Activated CD4-positive, alpha-beta T cell treated with anti-CD3 and anti-CD28 coated beads for 1 hour (primary cell): ENCODE results near the gene HMBS.
"Not testable (repeated sequence)": the region's sequence is repeated elsewhere in the genome, so short reads cannot be mapped to it uniquely, and the experiment has no call there.

Experiments used
- DNase-seq: peaks from one replicate; pipeline ENCODE4 v3.0.0-alpha.2; 2020

HMBS gene

GRCh38 chr11:119084663-119085436, at the start of gene HMBS:
HMBS (plus strand) TSS chr11:119084881; CDS start chr11:119085034, 153 bp downstream.
- DNase-seq, result peak; percentile 86

GRCh38 chr11:119038884-119039283, 45.8 kb upstream of the HMBS start:
- no peak for DNase-seq

GRCh38 chr11:119039471-119039870, 45.2 kb upstream of the HMBS start:
- not testable (repeated sequence) for DNase-seq

- DNase-seq, result no peak
These were observed 42.7 kb upstream of the HMBS start for GRCh38 chr11:119041821-119042514.

GRCh38 chr11:119042927-119043326, 41.8 kb upstream of the HMBS start:
- DNase-seq, result no peak

GRCh38 chr11:119044708-119045107, 40.0 kb upstream of the HMBS start:
- DNase-seq, result no peak

- no peak for DNase-seq
These were observed 38.2 kb upstream of the HMBS start for GRCh38 chr11:119046489-119046888.

GRCh38 chr11:119047205-119047604, 37.5 kb upstream of the HMBS start:
- DNase-seq, result no peak

GRCh38 chr11:119048644-119049043, 36.0 kb upstream of the HMBS start:
- no peak for DNase-seq

GRCh38 chr11:119049081-119049480, 35.6 kb upstream of the HMBS start:
- no peak for DNase-seq

- no peak for DNase-seq
These were observed 33.1 kb upstream of the HMBS start for GRCh38 chr11:119051440-119052162.

- DNase-seq, result no peak
These were observed 32.4 kb upstream of the HMBS start for GRCh38 chr11:119052163-119052814.

GRCh38 chr11:119054418-119054817, 30.3 kb upstream of the HMBS start:
- DNase-seq, result no peak

- DNase-seq, result no peak
These were observed 28.8 kb upstream of the HMBS start for GRCh38 chr11:119055901-119056300.

GRCh38 chr11:119056421-119056999, 28.2 kb upstream of the HMBS start:
- peak; percentile 24 for DNase-seq

GRCh38 chr11:119057000-119057769, 27.5 kb upstream of the HMBS start, which contains the start of gene HYOU1:
HYOU1 (minus strand) TSS chr11:119057205; CDS start chr11:119056160, 1,045 bp downstream.
- DNase-seq, result peak; percentile 96

- not testable (repeated sequence) for DNase-seq
These were observed 25.6 kb upstream of the HMBS start for GRCh38 chr11:119059128-119059527.

GRCh38 chr11:119061256-119061655, 23.4 kb upstream of the HMBS start:
- DNase-seq, result no peak

- no peak for DNase-seq
These were observed 21.9 kb upstream of the HMBS start for GRCh38 chr11:119062779-119063178.

- DNase-seq, result peak; percentile 19
These were observed 19.3 kb upstream of the HMBS start for GRCh38 chr11:119065369-119065768.

GRCh38 chr11:119067371-119068222, 17.1 kb upstream of the HMBS start, which contains the start of gene VPS11:
VPS11 (plus strand) TSS chr11:119067818; CDS start chr11:119067824, 6 bp downstream.
- peak; percentile 96 for DNase-seq
